CD4-positive, alpha-beta memory T cell (primary cell): ENCODE measurements around the gene NDUFA8. TPM values are rescaled to one million over a fixed set of nuclear protein-coding genes. Genes with fewer than 3 reads are reported as not detected.
A peak's percentile ranks its signal among the peaks of the same experiment; 100 is the strongest.

Experiments
- CTCF ChIA-PET: fragments of 350-600 bp; sonication (Branson Sonifier 250); formaldehyde crosslinking; loops from one replicate; lab custom pipeline; 2021; ENCODE audit warnings: inconsistent platforms; ENCODE audit not compliant: partially characterized antibody; lab: Charles Lee
- POLR2A ChIA-PET: fragments of 350-600 bp; sonication (Branson Sonifier 250); formaldehyde crosslinking; loops from one replicate; lab custom pipeline; 2021; ENCODE audit not compliant: partially characterized antibody; lab: Charles Lee
- DNase-seq, 5 donors: peaks; one replicate each; pipeline versions ENCODE4 v3.0.0 to v3.0.0-alpha.2; 2020 to 2022; ENCODE audit warnings: mixed read lengths in 1 of 5
- H3K27ac ChIP-seq: one replicate; pipeline ENCODE4 v1.7.0; 2013; ENCODE audit warnings: low read depth, low read length
- H3K27me3 ChIP-seq: 2 replicates; pipeline ENCODE4 v1.7.0; 2013; ENCODE audit warnings: mild to moderate bottlenecking, low read length, moderate library complexity; ENCODE audit not compliant: insufficient read depth
- H3K36me3 ChIP-seq: 2 replicates; pipeline ENCODE4 v1.7.0; 2013; ENCODE audit warnings: mild to moderate bottlenecking, low read length, moderate library complexity; ENCODE audit not compliant: insufficient read depth
- H3K4me1 ChIP-seq: 2 replicates; pipeline ENCODE4 v1.7.0; 2013; ENCODE audit warnings: mild to moderate bottlenecking, low read length, moderate library complexity; ENCODE audit not compliant: insufficient read depth
- H3K4me3 ChIP-seq, 2 donors: one replicate each; pipeline ENCODE4 v1.7.0; 2013; ENCODE audit warnings: low read length in 2 of 2, mild to moderate bottlenecking in 1 of 2
- H3K9me3 ChIP-seq, 2 donors: one replicate each; pipeline ENCODE4 v1.7.0; 2013; ENCODE audit warnings: low read length in 2 of 2, control low read depth in 1 of 2; ENCODE audit not compliant: control insufficient read depth in 1 of 2
- H3K27ac Mint-ChIP-seq, 7 donors: one replicate each; pipeline ENCODE4 v1.8.0; 2020 to 2021; ENCODE audit warnings: mixed read lengths in 7 of 7, mild to moderate bottlenecking in 6 of 7, inconsistent platforms in 3 of 7, moderate library complexity in 3 of 7
- H3K27me3 Mint-ChIP-seq, 2 donors: one replicate each; pipeline ENCODE4 v1.8.0; 2020 to 2021; ENCODE audit warnings: mixed read lengths in 2 of 2
- H3K36me3 Mint-ChIP-seq, 2 donors: one replicate each; pipeline ENCODE4 v1.8.0; 2020 to 2021; ENCODE audit warnings: mixed read lengths in 2 of 2, inconsistent platforms in 1 of 2, mild to moderate bottlenecking in 1 of 2
- H3K4me1 Mint-ChIP-seq, 4 donors: one replicate each; pipeline ENCODE4 v1.8.0; 2020 to 2021; ENCODE audit warnings: mixed read lengths in 4 of 4, mild to moderate bottlenecking in 1 of 4
- H3K4me3 Mint-ChIP-seq, 8 donors: one replicate each; pipeline ENCODE4 v1.8.0; 2020 to 2021; ENCODE audit warnings: mixed read lengths in 8 of 8, mild to moderate bottlenecking in 7 of 8, moderate library complexity in 6 of 8, inconsistent platforms in 3 of 8
- H3K9me3 Mint-ChIP-seq, 8 donors: one replicate each; pipeline ENCODE4 v1.8.0; 2020 to 2021; ENCODE audit warnings: mixed read lengths in 8 of 8, mild to moderate bottlenecking in 5 of 8, inconsistent platforms in 3 of 8, moderate library complexity in 1 of 8
- intact Hi-C: fragments of 100-400 bp; cut with micrococcal nuclease; formaldehyde crosslinking; loops from one replicate; pipeline ENCODE4 v1.15.1; 2023
- polyA plus RNA-seq, 2 donors: library from polyadenylated mRNA; unstranded; fragments of 300-500 nt; fragmentation: Illumina TruSeq; gene quantifications; one replicate each; pipeline ENCODE4 v1.2.3, GENCODE V29; 2021
- total RNA-seq, 2 experiments: library from RNA; stranded (reverse); gene quantifications; one replicate each; pipeline ENCODE4 v1.2.3, GENCODE V29; 2021

Gene NDUFA8
- total and polyA plus RNA-seq, 4 experiments from 2014 or later, result 17.6 to 74.3 (median 45.0) TPM

GRCh38 chr9:122103985-122104384 is 55.6 kb downstream of the NDUFA8 start:
- POLR2A ChIA-PET, result no interaction called here
- H3K36me3 ChIP-seq, result no peaks in the 10 kb centered on the region
- no peaks in the 10 kb centered on the region for H3K9me3 ChIP-seq
- no peak overlapping the region for H3K27ac ChIP-seq
- intact Hi-C loops, result no loop called here
- no peak overlapping the region for H3K4me3 ChIP-seq
- Mint-ChIP-seq H3K4me3 (no peak overlapping the region), H3K36me3 (peaks cover 0 to 5% of the 10 kb centered on the region in 2 donors), H3K27me3 (peaks cover 2 to 4% of the 10 kb centered on the region in 2 donors), H3K4me1 (peaks cover 2 to 5% (median 4%) of the 10 kb centered on the region in 4 donors), H3K9me3 (peaks cover 4 to 11% (median 8%) of the 10 kb centered on the region in 8 donors), H3K27ac (no peak overlapping the region)
- CTCF ChIA-PET, result interaction anchor here (1.2 kb wide), 1 partner anchor 9 kb away, joined by 3 read pairs; no protein-coding TSS in a partner anchor
- no peaks in the 10 kb centered on the region for H3K4me1 ChIP-seq
- H3K27me3 ChIP-seq, result no peaks in the 10 kb centered on the region
- DNase-seq, result no peak

GRCh38 chr9:122102156-122102555 is 57.4 kb downstream of the NDUFA8 start:
- intact Hi-C loops, result no loop called here
- no peak for DNase-seq
- no peaks in the 10 kb centered on the region for H3K9me3 ChIP-seq
- no peak overlapping the region for H3K4me3 ChIP-seq
- ChIA-PET CTCF (interaction anchor here (1.5 to 2.5 kb wide), 3 partner anchors 13 to 248 kb away, joined by 6 to 19 read pairs (median 15); no protein-coding TSS in a partner anchor), POLR2A (no interaction called here)
- peak overlapping the region in 1 of 7 donors; percentile 15 for H3K27ac Mint-ChIP-seq
- H3K36me3 ChIP-seq, result no peaks in the 10 kb centered on the region
- no peaks in the 10 kb centered on the region for H3K27me3 ChIP-seq
- H3K36me3 Mint-ChIP-seq, result peaks cover 0 to 5% of the 10 kb centered on the region in 2 donors
- peaks cover 4% of the 10 kb centered on the region in 2 donors for H3K27me3 Mint-ChIP-seq
- peaks cover 2 to 5% (median 4%) of the 10 kb centered on the region in 4 donors for H3K4me1 Mint-ChIP-seq
- no peak overlapping the region for H3K27ac ChIP-seq
- no peaks in the 10 kb centered on the region for H3K4me1 ChIP-seq
- peaks cover 4 to 11% (median 8%) of the 10 kb centered on the region in 8 donors for H3K9me3 Mint-ChIP-seq
- H3K4me3 Mint-ChIP-seq, result no peak overlapping the region

GRCh38 chr9:122100756-122101155 is 58.8 kb downstream of the NDUFA8 start:
- no peak overlapping the region for H3K27ac ChIP-seq
- H3K9me3 Mint-ChIP-seq, result peaks cover 4 to 11% (median 8%) of the 10 kb centered on the region in 8 donors
- H3K27me3 Mint-ChIP-seq, result peaks cover 4 to 6% of the 10 kb centered on the region in 2 donors
- ChIA-PET CTCF (interaction anchor here (1.0 to 2.5 kb wide), 5 partner anchors 15 to 249 kb away, joined by 3 to 19 read pairs (median 6); partner anchors contain the start of genes MRRF and RBM18), POLR2A (no interaction called here)
- H3K27ac Mint-ChIP-seq, result no peak overlapping the region
- no peaks in the 10 kb centered on the region for H3K36me3 ChIP-seq
- no peak overlapping the region for H3K4me3 Mint-ChIP-seq
- H3K4me1 ChIP-seq, result no peaks in the 10 kb centered on the region
- peaks cover 2 to 10% (median 5%) of the 10 kb centered on the region in 4 donors for H3K4me1 Mint-ChIP-seq
- peaks cover 0 to 5% of the 10 kb centered on the region in 2 donors for H3K36me3 Mint-ChIP-seq
- no peak overlapping the region for H3K4me3 ChIP-seq
- no peak for DNase-seq
- H3K27me3 ChIP-seq, result no peaks in the 10 kb centered on the region
- intact Hi-C loops, result no loop called here
- H3K9me3 ChIP-seq, result no peaks in the 10 kb centered on the region

GRCh38 chr9:122099271-122099869 is 60.2 kb downstream of the NDUFA8 start:
- ChIA-PET POLR2A (interaction anchor here (1.0 to 1.1 kb wide), 2 partner anchors 165 to 251 kb away, joined by 3 to 4 read pairs; partner anchors contain the start of genes MRRF and RBM18), CTCF (interaction anchor here (0.7 to 7.1 kb wide), 55 partner anchors 8 to 1517 kb away, joined by 3 to 160 read pairs (median 5); partner anchors contain the start of genes MORN5 and NDUFA8)
- peak; percentile 67 to 74 (median 71) for DNase-seq
- Histone ChIP-seq H3K9me3 (no peaks in the 10 kb centered on the region), H3K4me3 (no peak overlapping the region), H3K36me3 (no peaks in the 10 kb centered on the region), H3K4me1 (peaks cover 8% of the 10 kb centered on the region), H3K27me3 (no peaks in the 10 kb centered on the region), H3K27ac (no peak overlapping the region)
- H3K4me1 Mint-ChIP-seq, result peaks cover 10 to 21% (median 13%) of the 10 kb centered on the region in 4 donors
- H3K9me3 Mint-ChIP-seq, result peaks cover 4 to 10% (median 7%) of the 10 kb centered on the region in 8 donors
- peaks cover 4 to 6% of the 10 kb centered on the region in 2 donors for H3K27me3 Mint-ChIP-seq
- H3K27ac Mint-ChIP-seq, result no peak overlapping the region
- peak overlapping the region in 6 of 8 donors; percentile 4 to 77 (median 48) for H3K4me3 Mint-ChIP-seq
- intact Hi-C loops, result loop anchor here (1.0 kb wide), 4 partner anchors 24 to 711 kb away; no protein-coding TSS in a partner anchor
- peaks cover 0 to 5% of the 10 kb centered on the region in 2 donors for H3K36me3 Mint-ChIP-seq

GRCh38 chr9:122097679-122098315 is 61.8 kb downstream of the NDUFA8 start:
- CTCF ChIA-PET, result interaction anchor here (1.1 to 7.1 kb wide), 26 partner anchors 9 to 737 kb away, joined by 3 to 160 read pairs (median 6); partner anchors contain the start of gene NDUFA8
- no peaks in the 10 kb centered on the region for H3K36me3 Mint-ChIP-seq
- intact Hi-C loops, result no loop called here
- peaks cover 12 to 31% (median 15%) of the 10 kb centered on the region in 4 donors for H3K4me1 Mint-ChIP-seq
- Histone ChIP-seq H3K36me3 (no peaks in the 10 kb centered on the region), H3K27me3 (no peaks in the 10 kb centered on the region), H3K9me3 (no peaks in the 10 kb centered on the region), H3K4me3 (no peak overlapping the region), H3K4me1 (peaks cover 13% of the 10 kb centered on the region), H3K27ac (no peak overlapping the region)
- DNase-seq, result no peak
- no peak overlapping the region for H3K27ac Mint-ChIP-seq
- POLR2A ChIA-PET, result no interaction called here
- peaks cover 4 to 6% of the 10 kb centered on the region in 2 donors for H3K27me3 Mint-ChIP-seq
- no peaks in the 10 kb centered on the region for H3K9me3 Mint-ChIP-seq
- no peak overlapping the region for H3K4me3 Mint-ChIP-seq

GRCh38 chr9:122096620-122097415 is 62.8 kb downstream of the NDUFA8 start:
- Mint-ChIP-seq H3K27me3 (peaks cover 4 to 6% of the 10 kb centered on the region in 2 donors), H3K4me3 (no peak overlapping the region), H3K4me1 (peaks cover 17 to 37% (median 20%) of the 10 kb centered on the region in 4 donors), H3K9me3 (no peaks in the 10 kb centered on the region), H3K27ac (peak overlapping the region in 1 of 7 donors; percentile 71), H3K36me3 (peaks cover 0 to 3% of the 10 kb centered on the region in 2 donors)
- Histone ChIP-seq H3K27ac (no peak overlapping the region), H3K4me1 (peaks cover 19% of the 10 kb centered on the region), H3K4me3 (no peak overlapping the region), H3K36me3 (no peaks in the 10 kb centered on the region), H3K9me3 (no peaks in the 10 kb centered on the region), H3K27me3 (no peaks in the 10 kb centered on the region)
- ChIA-PET CTCF (interaction anchor here (1.0 to 7.1 kb wide), 12 partner anchors 8 to 712 kb away, joined by 3 to 160 read pairs (median 6); partner anchors contain the start of gene NDUFA8), POLR2A (no interaction called here)
- no peak for DNase-seq
- intact Hi-C loops, result no loop called here
